ENCODE results near the gene PEX26.

- no peak for TF ChIP-seq CTCF (conservative IDR thresholded peaks at IDR 0.05; ENCODE audit: low read length)
- TF ChIP-seq EZH2phosphoT487 (IDR thresholded peaks at IDR 0.05; ENCODE audit: borderline replicate concordance, low read depth, low read length) = no peak
Measured at GRCh38 chr22:18078329-18079041, 695 bp downstream of the PEX26 start.
